HG03521 (cell line): Measurements from ENCODE around the gene L3MBTL1.

Experiments
- ATAC-seq: cut with Tn5 transposase; IDR thresholded peaks from one replicate; pipeline ENCODE4 v1.9.1; 2021; ENCODE audit warnings: mild to moderate bottlenecking, moderate library complexity; ENCODE audit not compliant: unreplicated experiment

Gene L3MBTL1

DNA sequence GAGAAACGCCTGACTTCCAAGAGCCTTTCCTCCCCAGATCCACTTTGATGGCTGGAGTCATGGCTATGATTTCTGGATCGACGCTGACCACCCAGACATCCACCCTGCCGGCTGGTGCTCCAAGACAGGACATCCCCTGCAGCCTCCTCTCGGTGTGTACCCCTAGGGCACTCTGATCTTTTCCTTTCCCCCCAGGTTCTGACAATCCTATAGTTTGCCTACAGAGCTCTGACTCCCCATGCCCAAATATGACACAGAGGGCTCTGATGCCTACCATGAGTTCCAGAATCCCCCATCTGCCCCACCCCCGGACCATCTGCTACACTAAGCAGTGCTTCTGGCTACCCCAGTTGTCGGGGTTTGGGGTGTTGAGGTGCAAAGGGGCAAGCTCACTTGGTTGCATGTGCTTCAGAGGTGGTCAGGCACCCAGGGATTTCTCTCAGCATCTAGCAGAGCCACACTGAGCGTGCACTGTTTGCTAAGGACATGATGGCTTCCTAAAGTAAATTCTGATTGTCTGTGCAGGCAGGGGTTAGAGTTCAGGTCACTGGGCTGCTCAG lies 27.4 kb downstream of the L3MBTL1 start:
- ATAC-seq: no peak

DNA sequence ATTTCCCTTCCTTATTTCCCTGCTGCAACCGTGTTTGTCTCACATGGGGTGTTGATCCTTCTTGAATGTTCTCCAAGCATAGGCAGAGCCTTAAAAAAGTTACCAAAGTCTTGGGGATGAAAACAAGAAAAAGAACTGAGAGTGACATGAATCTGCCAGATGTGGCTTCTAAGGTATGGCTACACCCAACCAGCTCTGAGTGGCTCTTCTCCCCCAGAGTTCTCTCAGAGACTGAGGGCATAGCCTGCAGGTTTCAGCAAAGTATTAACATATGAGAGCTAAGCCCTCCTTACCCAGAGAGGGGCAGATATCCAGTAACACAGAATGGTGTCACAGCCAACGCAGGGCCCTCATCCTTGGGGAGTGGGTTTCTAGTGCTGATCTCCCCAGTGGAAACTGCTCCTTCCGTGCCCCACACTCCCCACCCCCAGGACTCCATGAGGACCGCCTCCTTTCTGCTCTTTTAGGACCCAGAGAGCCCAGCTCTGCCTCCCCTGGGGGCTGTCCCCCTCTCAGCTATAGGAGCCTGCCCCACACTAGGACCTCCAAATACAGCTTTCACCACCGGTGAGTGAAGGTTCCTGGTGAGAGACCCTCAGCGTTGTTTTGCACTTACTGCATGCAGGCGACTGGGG lies 28.0 kb downstream of the L3MBTL1 start:
- no peak for ATAC-seq

DNA sequence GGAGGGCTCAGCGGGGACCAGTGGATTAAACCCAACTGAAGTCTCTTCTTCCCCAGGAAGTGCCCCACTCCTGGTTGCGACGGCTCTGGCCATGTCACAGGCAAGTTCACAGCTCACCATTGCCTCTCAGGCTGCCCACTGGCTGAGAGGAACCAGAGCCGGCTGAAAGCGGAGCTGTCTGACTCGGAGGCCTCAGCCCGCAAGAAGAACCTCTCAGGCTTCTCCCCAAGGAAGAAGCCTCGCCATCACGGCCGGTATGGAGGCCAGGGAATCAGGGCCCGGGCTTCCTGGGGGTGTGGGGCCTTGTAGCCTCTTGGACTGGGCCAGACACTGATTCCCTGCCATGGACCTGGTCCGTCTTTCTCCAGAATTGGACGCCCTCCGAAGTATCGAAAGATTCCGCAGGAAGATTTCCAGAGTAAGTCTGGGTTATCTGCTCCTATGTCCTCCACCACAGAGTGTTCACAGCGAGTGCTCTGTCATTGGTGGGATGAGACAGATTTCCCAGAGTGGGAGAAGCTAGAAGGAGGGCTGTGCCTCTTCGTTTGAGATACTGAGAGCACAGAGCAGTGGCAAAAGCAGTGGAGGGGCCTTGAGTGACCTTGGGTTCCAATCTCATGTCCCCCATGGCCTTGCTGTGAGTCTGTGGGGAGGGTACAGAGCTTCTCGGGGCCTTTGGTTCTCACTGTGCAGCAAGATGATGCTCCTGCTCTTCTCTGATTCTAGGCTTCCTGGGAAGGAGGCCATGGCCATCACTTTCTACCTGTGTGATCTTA lies 28.7 kb downstream of the L3MBTL1 start:
- no peak for ATAC-seq

DNA sequence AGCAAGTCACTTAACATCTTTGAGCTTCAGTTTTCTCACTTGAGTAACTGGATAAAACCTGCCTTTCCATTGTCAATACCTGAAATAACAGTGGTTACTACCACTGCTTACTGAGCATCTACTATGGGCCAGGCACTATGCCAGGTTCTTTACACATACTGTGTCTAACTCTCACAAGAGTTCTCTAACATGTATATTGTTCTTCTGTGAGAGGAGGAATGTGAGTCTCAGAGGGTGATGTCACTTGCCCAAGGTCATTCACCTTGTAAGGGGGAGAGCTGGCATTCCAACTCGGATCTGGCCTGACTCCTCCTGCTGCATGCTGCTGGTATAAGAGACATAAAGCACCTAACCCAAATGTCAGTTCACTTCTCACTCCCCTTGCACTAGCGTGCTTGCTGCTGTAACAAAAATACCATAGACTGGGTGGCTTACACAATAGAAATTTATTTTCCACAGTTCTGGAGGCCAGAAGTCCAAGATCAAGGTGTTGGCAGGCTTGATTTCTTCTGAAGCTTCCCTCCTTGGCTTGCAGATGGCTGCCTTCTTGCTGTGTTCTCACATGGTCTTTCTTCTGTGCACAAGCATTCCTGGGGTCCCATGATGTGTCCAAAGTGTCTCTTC lies 29.4 kb downstream of the L3MBTL1 start:
- no peak for ATAC-seq

DNA sequence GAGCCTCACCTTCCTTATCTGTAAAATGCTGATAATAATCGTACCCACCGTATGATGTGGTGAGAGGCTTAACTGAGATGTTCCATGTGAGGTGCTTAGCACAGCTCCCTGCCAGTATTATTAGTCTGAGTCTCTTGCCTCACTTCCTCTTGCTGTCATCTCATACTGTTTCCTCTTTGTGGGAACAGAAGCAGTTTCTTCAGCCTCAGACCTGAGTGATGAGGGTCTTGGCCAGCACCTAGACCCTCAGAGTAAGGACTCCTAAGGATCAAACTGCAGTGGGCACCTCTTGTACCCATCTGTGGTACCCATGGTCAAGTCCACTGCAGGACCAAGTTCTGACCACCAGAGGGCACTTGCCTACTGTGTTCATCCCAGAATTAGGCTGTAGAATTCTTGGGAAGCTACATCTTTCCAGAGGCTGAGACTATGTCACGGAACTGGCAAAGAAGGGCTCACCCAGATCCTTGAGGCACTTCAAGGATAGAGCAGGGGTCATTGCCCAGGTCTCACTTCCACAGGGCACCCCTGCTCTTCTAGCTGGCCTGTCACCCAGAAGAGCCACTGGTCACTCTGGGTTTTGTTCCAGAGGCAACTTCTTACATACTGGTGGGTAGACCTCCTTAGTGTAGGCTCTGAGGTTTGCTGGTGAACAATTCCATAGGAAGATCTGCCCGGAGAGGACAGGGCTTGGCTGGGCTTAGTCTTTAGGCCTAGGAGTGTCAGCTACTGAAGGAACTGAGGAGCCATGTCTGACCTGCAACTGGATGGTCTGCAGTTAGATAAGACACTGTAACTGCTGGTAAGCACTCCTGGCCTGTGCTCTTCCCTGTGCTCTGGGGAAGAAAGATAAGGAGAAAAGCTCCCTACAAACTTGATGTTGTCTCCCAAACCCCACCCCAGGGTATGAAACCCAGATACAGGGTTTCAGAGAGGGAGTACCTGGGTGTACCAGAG lies 30.7 kb downstream of the L3MBTL1 start:
- ATAC-seq: no peak

DNA sequence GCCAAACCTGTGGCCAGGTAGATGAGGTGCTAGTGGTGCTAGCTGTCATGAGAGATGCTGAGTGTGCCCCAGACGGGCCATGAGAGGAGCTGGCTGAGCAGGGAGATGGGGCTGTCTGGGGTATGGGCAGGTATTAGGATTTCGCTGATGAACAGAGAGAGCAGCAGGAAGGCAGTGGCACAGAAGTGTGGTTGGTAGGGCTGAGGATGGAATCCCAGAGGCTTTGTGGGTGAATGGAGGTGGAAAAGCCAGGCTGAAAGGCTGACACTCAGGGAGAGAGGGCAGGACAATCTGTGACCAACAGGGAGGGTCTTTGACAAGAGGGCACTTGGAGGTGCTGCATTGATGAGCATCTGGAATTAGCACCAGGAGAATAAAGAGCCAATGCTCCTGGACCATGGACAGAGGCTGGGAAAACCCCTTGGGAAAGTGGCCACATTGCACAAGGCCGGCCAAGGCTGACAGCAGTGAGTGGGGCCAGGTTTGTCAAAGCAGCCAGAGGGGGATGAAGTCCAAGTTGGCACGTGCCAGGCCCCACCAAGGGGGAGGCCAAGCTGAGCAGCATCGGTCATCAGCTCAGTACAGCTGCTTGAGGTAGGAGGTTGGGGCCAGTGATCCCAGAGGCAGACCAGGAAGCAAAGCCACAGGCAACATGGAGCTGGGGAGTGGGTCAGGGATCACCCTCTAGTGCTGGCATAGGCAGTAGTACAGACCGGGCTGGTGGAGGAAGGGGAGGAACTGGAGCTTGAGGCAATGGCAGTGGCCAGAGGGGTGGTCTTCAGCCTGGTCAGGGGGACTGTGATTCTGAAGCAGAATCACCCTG lies 31.6 kb downstream of the L3MBTL1 start:
- no peak for ATAC-seq

DNA sequence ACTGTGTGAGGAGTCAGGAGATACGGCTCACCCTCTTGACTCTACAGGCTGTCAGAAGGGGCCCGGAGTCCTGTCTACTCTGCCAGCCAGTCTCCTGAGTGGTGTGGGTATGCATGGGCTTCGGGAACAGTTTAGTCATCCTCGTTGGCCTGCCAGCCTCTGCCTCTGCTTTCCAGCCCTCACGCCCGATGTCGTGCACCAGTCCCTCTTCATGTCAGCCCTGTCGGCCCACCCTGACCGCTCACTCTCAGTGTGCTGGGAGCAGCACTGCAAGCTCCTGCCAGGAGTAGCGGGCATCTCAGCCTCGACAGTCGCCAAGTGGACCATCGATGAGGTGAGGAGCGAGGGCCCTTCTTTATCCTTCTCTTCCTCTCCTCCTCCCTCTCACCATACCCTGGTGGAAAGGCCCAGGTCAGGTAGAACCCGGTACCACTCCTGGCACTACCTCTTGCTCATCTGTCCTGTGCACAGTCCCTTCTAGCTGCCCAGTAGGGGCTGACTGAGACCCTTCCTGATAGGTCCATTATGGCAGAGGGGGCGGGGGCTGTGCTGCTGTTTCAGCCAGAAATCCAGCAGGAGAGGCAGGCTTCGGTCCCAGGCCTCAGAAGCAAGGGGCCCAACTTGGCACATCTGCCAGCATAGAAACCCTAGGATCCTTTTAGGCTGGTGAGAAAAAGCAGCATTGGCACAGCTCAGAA lies 32.6 kb downstream of the L3MBTL1 start:
- no peak for ATAC-seq

DNA sequence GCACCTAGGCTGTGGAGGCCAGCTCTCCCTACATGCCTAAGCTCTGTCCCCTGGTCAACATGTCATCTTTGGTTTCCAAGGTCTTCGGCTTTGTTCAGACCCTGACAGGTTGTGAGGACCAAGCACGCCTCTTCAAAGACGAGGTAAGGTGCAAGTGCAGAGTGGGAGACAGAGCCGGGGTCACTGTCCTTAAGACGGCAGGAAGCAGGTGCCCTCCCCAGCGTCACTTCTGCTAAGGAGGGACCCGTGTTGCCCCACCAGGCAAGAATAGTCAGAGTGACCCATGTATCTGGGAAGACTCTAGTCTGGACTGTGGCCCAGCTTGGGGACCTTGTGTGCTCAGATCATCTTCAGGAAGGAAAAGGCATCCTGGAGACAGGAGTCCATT lies 33.2 kb downstream of the L3MBTL1 start:
- ATAC-seq: no peak

DNA sequence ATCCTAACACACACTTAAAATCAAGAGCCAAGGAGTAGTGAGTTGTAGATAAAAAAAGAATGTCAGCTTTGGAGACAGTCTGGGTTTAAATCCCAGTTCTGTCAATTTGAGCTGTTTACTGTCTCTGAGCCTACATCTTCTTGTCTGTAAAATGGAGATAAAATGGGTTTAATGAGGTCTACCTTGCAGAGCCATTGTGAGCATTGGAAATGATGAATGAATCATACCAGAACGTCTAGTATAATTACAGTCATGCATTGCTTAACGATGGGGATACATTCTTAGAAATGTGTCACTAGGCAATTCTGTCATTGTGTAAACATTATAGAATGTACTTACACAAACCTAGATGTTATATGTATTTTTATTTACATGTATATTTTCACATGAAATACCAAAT lies 33.7 kb downstream of the L3MBTL1 start:
- no peak for ATAC-seq

DNA sequence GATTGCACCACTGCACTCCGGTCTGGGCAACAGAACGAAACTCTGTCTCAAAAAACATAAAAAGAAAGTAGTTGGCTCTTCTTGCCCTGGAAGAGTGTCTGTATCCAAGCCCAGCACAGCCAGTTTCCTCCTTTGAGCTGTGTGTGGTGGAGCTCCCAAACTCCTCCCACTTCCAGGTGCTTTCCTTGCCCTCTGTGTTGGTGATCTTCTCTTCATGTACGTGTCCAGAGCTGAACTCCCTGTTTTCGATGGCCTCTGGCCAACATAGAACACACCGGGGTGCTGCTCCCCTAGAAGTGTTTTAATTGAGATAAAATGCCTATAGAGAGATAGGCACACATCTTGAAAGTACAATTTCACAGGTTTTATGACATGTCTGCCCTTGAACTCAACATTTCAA lies 34.7 kb downstream of the L3MBTL1 start:
- ATAC-seq: no peak

DNA sequence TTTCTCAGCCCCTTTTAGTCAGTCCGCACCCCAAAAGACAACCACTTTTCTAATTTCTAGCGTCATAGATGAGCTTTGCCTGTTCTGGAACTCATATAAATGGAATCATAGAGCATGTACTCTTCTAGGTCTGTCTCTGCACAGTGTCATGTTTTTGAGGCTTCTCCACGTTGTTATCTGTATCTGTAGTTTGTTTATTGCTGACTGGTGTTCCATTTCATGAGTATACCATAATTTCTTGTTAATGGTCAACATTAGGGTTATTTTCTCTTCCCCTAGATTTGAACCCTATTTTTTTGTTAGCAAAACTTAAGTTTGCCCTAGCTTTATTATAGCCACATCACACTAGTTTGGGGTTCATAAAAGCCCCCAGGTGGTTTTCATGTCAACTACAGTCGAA lies 35.2 kb downstream of the L3MBTL1 start:
- ATAC-seq: no peak

DNA sequence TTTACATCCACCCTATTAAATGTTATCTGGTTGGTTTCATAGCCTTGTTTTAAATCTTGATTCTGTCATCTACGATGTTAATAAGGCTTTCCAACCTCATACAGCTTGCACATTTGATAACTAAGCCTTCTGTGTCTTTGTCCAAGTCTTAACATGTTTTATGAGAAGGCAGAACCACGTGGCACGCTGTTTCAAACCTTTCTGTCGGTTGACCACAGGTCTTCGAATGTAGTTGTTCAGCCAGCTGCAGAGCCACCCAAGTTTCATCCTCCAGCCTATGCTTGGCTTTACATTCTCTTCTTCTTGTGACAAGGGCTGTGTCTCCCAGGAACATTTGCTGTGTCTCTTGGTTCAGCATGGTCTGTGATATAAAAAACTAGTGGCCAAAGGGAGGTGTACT lies 35.6 kb downstream of the L3MBTL1 start:
- ATAC-seq: no peak

DNA sequence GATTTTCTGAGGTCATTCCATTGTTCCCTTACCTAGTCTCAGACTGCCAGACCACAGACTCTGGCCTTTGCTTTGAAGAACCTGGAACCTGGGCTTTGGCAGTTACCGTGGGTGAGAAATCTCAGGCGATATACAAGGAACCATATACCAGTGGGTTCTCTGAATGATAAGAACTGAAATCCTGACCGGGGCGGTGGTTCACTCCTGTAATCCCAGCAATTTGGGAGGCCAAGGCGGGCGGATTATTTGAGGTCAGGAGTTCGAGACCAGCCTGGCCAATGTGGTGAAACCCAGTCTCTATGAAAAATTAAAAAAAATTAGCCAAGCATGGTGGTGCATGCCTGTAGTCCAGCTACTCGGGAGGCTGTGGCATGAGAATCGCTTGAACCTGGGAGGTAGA lies 37.0 kb downstream of the L3MBTL1 start:
- ATAC-seq: no peak

DNA sequence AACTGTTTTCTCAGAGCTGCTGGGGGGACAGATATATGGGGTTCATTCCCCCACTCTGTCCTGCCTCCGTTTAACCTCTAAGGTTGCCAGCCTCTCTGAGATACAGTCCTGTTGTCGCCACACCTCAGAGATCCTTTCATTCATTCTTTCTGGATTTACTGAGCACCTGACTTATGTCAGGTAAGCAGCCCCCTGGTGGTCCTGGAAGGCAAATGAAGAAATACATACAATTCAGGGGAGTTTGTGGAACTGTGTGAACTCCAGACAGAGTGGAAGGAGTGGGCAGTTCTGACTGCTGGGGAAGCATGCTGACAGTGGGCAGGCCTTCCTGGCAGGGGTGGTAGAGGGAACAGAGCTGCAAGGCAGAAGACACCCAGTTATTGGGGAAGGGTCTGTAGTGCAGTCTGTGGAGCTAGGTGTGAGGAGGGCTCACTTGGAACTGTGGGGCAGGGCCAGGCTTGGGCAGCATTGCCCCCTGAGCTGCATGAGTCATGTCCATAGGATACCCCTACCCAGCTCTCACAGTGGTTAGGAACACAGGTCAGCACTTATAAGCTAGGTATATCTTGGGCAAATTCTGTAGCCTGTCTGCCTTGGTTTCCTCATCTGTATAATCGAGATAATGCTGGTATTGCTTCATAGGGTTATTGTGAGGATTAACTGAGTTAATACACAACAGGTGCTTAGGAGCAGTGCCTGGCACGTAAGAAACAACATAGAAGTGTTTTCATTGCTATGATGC lies 38.5 kb downstream of the L3MBTL1 start:
- ATAC-seq: no peak

DNA sequence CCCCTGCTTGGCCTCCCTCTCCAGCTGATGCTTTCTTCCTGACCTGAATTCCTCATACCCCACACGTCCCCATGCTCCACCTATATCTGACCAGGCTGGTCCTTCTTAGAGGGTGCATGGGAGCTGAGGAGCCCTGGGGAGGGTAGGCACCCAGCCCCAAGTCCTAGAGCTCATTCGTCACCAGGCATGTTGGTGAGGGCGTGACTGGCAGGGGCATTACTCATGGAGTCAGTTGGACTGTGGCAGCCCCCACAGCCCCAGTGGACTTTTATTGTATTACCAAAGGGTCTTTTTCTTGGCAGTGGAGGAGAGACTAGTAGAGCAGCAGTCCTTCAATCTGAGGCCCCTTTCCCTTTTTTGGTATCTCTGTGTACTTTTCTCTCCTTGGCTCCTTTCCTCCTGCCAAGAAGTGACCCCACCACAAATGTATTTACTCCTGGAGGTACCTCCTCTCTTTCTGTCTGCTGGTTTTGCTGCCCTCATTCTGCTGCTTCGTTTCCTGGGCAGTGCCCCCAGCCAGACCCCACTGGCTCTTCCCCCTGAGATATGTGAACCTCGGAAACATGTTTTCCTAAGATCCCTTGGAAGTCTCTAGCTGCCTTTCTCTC lies 40.9 kb downstream of the L3MBTL1 start:
- ATAC-seq: no peak

DNA sequence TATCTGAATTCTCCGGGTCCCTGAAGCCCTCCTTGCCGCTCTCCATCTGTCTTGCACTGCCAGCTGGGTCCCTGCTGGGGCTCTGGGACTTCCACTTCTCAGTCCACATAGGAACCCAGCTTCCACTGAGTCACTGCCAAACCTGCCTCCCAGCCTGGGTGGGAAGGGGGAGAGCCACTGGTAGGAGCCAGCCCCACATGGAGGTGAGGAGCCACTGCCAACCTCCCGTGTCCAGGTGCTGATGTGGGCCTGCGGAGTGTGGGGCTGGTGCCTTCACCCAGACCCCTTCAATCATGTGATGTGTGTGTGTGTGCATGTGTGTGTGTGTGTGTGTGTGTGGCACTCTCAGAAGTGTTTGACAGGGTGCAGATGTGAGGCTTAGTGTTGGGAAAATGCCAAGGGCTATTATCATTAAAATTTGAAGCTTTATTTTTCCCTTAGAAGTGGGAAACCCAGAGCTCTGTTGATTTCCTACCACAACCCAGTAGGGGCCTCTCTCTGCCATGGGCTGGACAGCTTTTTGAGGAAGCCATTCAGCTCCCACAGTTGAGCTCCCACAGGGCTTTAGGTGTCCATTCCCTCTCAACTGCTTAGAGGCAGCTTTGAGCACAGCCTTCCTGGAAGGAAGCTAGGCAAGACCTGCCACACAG lies 42.0 kb downstream of the L3MBTL1 start:
- no peak for ATAC-seq

DNA sequence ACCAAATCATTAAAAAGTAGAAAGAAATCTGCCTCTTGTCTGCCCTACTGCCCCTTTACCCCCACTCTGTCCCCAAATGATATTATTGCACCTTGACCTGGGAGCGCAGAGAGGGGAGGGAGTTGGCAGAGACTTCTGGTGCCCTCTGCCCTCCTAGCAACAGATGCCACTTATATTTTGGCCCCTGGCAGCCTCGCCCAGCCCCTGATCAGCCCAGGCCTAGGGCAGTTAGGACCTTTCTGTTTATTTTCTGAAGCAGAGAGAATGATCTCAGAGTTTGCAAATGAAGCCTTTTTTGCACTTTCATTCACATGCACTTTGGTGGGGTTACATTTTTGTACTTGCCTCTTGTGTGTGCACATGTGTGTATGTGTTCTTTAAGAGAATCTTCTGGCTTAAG lies 43.0 kb downstream of the L3MBTL1 start:
- no peak for ATAC-seq

DNA sequence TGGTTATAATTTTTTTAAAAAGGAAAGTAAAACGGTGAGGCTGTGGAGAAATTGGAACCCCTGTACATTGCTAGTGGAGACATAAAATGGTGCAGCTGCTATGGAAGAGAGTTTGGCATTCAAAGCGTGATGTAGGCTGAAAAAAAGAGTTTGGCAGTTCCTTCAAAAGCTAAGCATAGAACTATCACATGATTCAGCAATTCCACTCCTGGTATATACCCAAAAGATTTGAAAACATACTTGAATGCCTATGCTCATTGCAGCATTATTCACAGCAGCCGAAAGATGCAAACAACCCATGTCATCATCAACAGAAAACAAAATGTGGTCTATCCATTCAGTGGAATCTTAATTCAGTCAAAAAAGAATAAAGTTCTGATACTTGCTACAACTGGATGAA lies 46.9 kb downstream of the L3MBTL1 start:
- no peak for ATAC-seq
